K562 treated with DMSO at 1 percent for 12 hours (cell line): ENCODE data around the gene ZNF492. TPM values are rescaled to one million over a fixed set of nuclear protein-coding genes. Genes with fewer than 3 reads are reported as not detected.

Experiments
- total RNA-seq: library from RNA; unstranded; fragments of 300-600 nt; gene quantifications from 2 replicates; pipeline ENCODE4 v1.2.3, GENCODE V29; 2022; ENCODE audit not compliant: insufficient read depth

The ZNF492 gene
- not detected in 2 replicates for total RNA-seq

DNA sequence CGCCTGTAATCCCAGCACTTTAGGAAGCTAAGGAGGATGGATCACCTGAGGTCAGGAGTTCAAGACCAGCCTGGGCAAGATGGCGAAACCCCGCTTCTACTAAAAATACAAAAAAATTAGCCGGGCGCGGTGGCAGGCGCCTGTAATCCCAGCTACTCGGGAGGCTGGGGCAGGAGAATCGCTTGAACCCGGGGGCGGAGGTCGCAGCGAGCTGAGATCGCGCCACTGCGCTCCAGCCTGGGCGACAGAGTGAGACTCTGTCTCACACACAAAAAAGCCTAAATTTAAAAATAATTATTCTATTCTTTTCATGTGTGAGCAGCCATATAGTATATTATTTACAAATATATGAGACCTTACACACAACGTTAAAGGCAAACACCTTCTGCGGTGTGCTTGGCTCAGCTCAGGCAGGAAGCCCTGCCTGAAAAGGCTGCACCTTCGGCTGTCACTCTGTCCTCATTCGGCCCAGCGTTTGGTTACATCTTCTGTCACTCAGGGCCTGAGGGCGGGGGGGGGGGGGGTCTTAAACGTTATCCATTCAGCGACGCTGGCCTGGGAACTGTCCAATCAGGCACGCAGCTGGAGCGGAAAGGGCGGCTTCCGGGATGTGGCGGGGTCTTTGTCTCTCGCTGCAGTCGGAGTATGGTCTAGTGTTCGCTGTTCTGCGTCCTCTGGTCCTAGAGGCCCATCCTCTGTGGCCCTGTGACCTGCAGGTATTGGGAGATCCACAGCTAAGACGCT, at the start of gene ZNF492:
Gene ZNF492 (plus strand): TSS at position 619 of the 744 bp plus-strand sequence. CDS start 19,076 bp downstream, outside the sequence.

Other genes with a start within 250 kb of the ZNF492 start
- not detected in 2 replicates for gene ZNF98, start 212.0 kb upstream of the ZNF492 start, total RNA-seq
- not detected in 2 replicates for gene ZNF99, start 149.8 kb downstream of the ZNF492 start, total RNA-seq
- not detected in 2 replicates for gene ZNF723, start 198.0 kb downstream of the ZNF492 start, total RNA-seq